HepG2 (cell line): ENCODE data around the gene HDDC2. TPM values are rescaled to one million over a fixed set of nuclear protein-coding genes. Genes with fewer than 3 reads are reported as not detected.

ENCODE experiments used
- ATAC-seq: fragments of 200-7000 bp; cut with Tn5 transposase; 3 replicates; pipeline ENCODE4 v1.9.1; 2020; ENCODE audit warnings: mild to moderate bottlenecking, moderate library complexity
- BruUV-seq: library from RNA; stranded (reverse); fragments of 400-500 nt; replicated peaks from 2 replicates; lab custom pipeline; 2021; lab: Mats Ljungman, UMichigan
- CTCF ChIA-PET: fragments of 300-600 bp; formaldehyde crosslinking; extraction: SDS; loops from one replicate; lab custom pipeline; 2021; ENCODE audit warnings: low total read pairs, inconsistent platforms, low intra/inter-chr PET ratio; lab: Yijun Ruan, JAX
- POLR2A ChIA-PET: fragments of 350-600 bp; sonication (Branson Sonifier 250); formaldehyde crosslinking; loops from one replicate; lab custom pipeline; 2020; ENCODE audit warnings: antibody characterized with exemption, inconsistent platforms; lab: Yijun Ruan, JAX
- DNase-seq: peaks from one replicate; pipeline ENCODE4 v3.0.0-alpha.2; 2015; ENCODE audit warnings: low spot score
- FAIRE-seq: peaks from 3 replicates; lab custom pipeline; 2011; peaks lifted over from hg19 to GRCh38; lab: Jason Lieb, UNC
- H2AFZ ChIP-seq: one replicate; pipeline ENCODE4 v1.6.1; 2011; ENCODE audit warnings: low read length, inconsistent platforms
- H3K27ac ChIP-seq: fragments of 300-600 bp; 3 replicates; pipeline ENCODE4 v1.8.0; 2011; ENCODE audit warnings: mixed run types, mild to moderate bottlenecking, mixed read lengths, low read length, inconsistent platforms; ENCODE audit not compliant: insufficient read depth; ENCODE audit errors: extremely low read length
- H3K27me3 ChIP-seq, 2 experiments: fragments of 200-600 bp in 1 of 2; 2 replicates in 1 of 2; 3 replicates in 1 of 2; pipeline versions ENCODE4 v1.6.0 to v1.8.0; 2011; ENCODE audit warnings: low read length in 2 of 2, mild to moderate bottlenecking in 2 of 2, moderate library complexity in 2 of 2, inconsistent platforms in 1 of 2; ENCODE audit not compliant: insufficient read depth in 2 of 2, control insufficient read depth in 1 of 2
- H3K36me3 ChIP-seq, 2 experiments: fragments of 200-600 bp in 1 of 2; replicated peaks in 1 of 2; 2 replicates in 1 of 2; 3 replicates in 1 of 2; pipeline versions ENCODE4 v1.5.1 to v1.8.0; 2011; ENCODE audit warnings: low read length in 2 of 2, inconsistent platforms in 1 of 2; ENCODE audit not compliant: insufficient read depth in 2 of 2, control insufficient read depth in 1 of 2
- H3K4me1 ChIP-seq: 2 replicates; pipeline ENCODE4 v1.5.1; 2012; ENCODE audit warnings: low read length, inconsistent platforms; ENCODE audit not compliant: insufficient read depth
- H3K4me2 ChIP-seq: 2 replicates; pipeline ENCODE4 v1.6.0; 2011; ENCODE audit warnings: low read depth, low read length, inconsistent platforms
- H3K4me3 ChIP-seq, 3 experiments: fragments of 200-600 bp in 1 of 3; sonication (generic), shearing (Covaris generic) in 1 of 3; replicated peaks in 1 of 3; 2 replicates each; pipeline ENCODE4 v1.5.1; 2011 to 2016; ENCODE audit warnings: low read length in 3 of 3, inconsistent platforms in 2 of 3, low read depth in 2 of 3, mild to moderate bottlenecking in 2 of 3, control low read depth in 1 of 3, mixed read lengths in 1 of 3; ENCODE audit not compliant: insufficient read depth in 1 of 3
- H3K79me2 ChIP-seq: one replicate; pipeline ENCODE4 v1.6.1; 2011; ENCODE audit warnings: low read length, inconsistent platforms; ENCODE audit not compliant: insufficient read depth
- H3K9ac ChIP-seq: 2 replicates; pipeline ENCODE4 v1.6.0; 2011; ENCODE audit warnings: mild to moderate bottlenecking, low read depth, low read length, inconsistent platforms; ENCODE audit not compliant: insufficient read depth
- H3K9me3 ChIP-seq: 2 replicates; pipeline ENCODE4 v1.5.1; 2012; ENCODE audit warnings: mild to moderate bottlenecking, low read length
- H4K20me1 ChIP-seq: 2 replicates; pipeline ENCODE4 v1.6.0; 2011; ENCODE audit warnings: inconsistent platforms, mild to moderate bottlenecking, low read length, moderate library complexity; ENCODE audit not compliant: insufficient read depth
- ATF4 ChIP-seq, 2 experiments: fragments of 450-650 bp in 1 of 2; sonication (generic) in 1 of 2; formaldehyde crosslinking; IDR thresholded peaks; 2 replicates each; pipeline versions ENCODE4 v1.5.0 to v1.8.0; 2020 to 2022; ENCODE audit warnings: mild to moderate bottlenecking in 1 of 2, missing genetic modification reagents in 1 of 2
- CCDC6 ChIP-seq: sonication (generic); formaldehyde crosslinking; IDR thresholded peaks from 2 replicates; pipeline ENCODE4 v1.8.1; 2022; ENCODE audit warnings: mild to moderate bottlenecking, missing genetic modification reagents, moderate library complexity
- CSRNP1 ChIP-seq: sonication (generic); formaldehyde crosslinking; IDR thresholded peaks from 2 replicates; pipeline ENCODE4 v1.8.1; 2023; ENCODE audit warnings: mild to moderate bottlenecking, missing genetic modification reagents
- MNT ChIP-seq: fragments of 450-650 bp; IDR thresholded peaks from 2 replicates; pipeline ENCODE4 v1.6.1; 2016
- MZF1 ChIP-seq: sonication (generic); formaldehyde crosslinking; IDR thresholded peaks from 2 replicates; pipeline ENCODE4 v1.8.1; 2023; ENCODE audit warnings: mild to moderate bottlenecking, missing genetic modification reagents, borderline replicate concordance
- PHF8 ChIP-seq: sonication (generic); formaldehyde crosslinking; IDR thresholded peaks from 2 replicates; pipeline ENCODE4 v1.5.0; 2020; ENCODE audit warnings: missing genetic modification reagents
- POLR2AphosphoS2 ChIP-seq: IDR thresholded peaks from 2 replicates; pipeline ENCODE4 v1.6.1; 2011; ENCODE audit warnings: low read depth, low read length, improper control_type of control experiment
- TFDP2 ChIP-seq: sonication (generic); formaldehyde crosslinking; IDR thresholded peaks from 2 replicates; pipeline ENCODE4 v1.4.0; 2020; ENCODE audit warnings: missing genetic modification reagents
- ZNF17 ChIP-seq: sonication (generic); formaldehyde crosslinking; IDR thresholded peaks from 2 replicates; pipeline ENCODE4 v1.5.0; 2020; ENCODE audit warnings: mild to moderate bottlenecking, missing genetic modification reagents
- ZNF180 ChIP-seq: sonication (generic); formaldehyde crosslinking; IDR thresholded peaks from 2 replicates; pipeline ENCODE4 v1.4.0; 2020; ENCODE audit warnings: low read depth, missing genetic modification reagents, borderline replicate concordance
- ZNF589 ChIP-seq: sonication (generic); formaldehyde crosslinking; conservative IDR thresholded peaks from 2 replicates; pipeline ENCODE4 v1.8.0; 2022; ENCODE audit warnings: mild to moderate bottlenecking, moderate library complexity, missing genetic modification reagents
- ZNF770 ChIP-seq: sonication (generic); formaldehyde crosslinking; IDR thresholded peaks from 2 replicates; pipeline ENCODE4 v1.5.0; 2020; ENCODE audit warnings: mild to moderate bottlenecking, missing genetic modification reagents
- ZSCAN12 ChIP-seq: sonication (generic); formaldehyde crosslinking; IDR thresholded peaks from 2 replicates; pipeline ENCODE4 v1.9.0; 2021; ENCODE audit warnings: mild to moderate bottlenecking, missing genetic modification reagents
- WGBS: methylation state at CpG from one replicate; pipeline ENCODE4 v1.1.6; 2017; ENCODE audit warnings: low lambda C conversion rate; 5-methylcytosine and 5-hydroxymethylcytosine counted together
- in situ Hi-C: cut with HindIII; loops from 2 replicates; pipeline ENCODE4 v1.10.0; 2017; ENCODE audit warnings: low pct_unique_long_range_greater_than_20kb; ENCODE audit not compliant: extremely low pct_ligation_motif_present
- intact Hi-C: fragments of 100-400 bp; cut with micrococcal nuclease; formaldehyde crosslinking; loops from one replicate; pipeline ENCODE4 v1.10.0; 2022; ENCODE audit not compliant: unreplicated experiment
- polyA plus RNA-seq, 8 experiments: library from polyadenylated mRNA; depleted of rRNA in 3 of 8; stranded (reverse) in 7 of 8; unstranded in 1 of 8; fragments of >200 nt; fragmentation: Illumina TruSeq in 4 of 8; extraction: Trizol in 4 of 8; gene quantifications; 2 replicates each; pipeline versions ENCODE4 v1.2.1 to v1.2.3, GENCODE V29; 2011 to 2016; ENCODE audit warnings: low read depth in 4 of 8, missing spikeins in 1 of 8, mixed read lengths in 1 of 8; ENCODE audit not compliant: insufficient read depth in 1 of 8
- total RNA-seq, 5 experiments: library from RNA; depleted of rRNA; stranded (reverse); fragments of >200 nt; fragmentation: Illumina TruSeq; extraction: Trizol; gene quantifications; 2 replicates each; pipeline ENCODE4 v1.2.3, GENCODE V29; 2016; ENCODE audit warnings: low read depth in 1 of 5

HDDC2 gene
- total and polyA plus RNA-seq, 2 of the 13 experiments (the other 11 are each of a cell fraction or from before 2014, with no cell fraction given), result 76.7 to 78.7 TPM

GRCh38 chr6:125228981-125229479 lies 72.7 kb downstream of the HDDC2 start:
- Histone ChIP-seq H3K36me3 (no peaks in the 10 kb centered on the region), H3K27me3 (no peaks in the 10 kb centered on the region), H3K27ac (no peak overlapping the region), H3K79me2 (no peaks in the 10 kb centered on the region), H3K9me3 (no peaks in the 10 kb centered on the region), H4K20me1 (no peaks in the 10 kb centered on the region), H3K4me3 (no peak overlapping the region), H2AFZ (no peak overlapping the region), H3K9ac (no peak overlapping the region), H3K4me1 (no peaks in the 10 kb centered on the region), H3K4me2 (no peak overlapping the region)
- in situ Hi-C loops (no loop called here), intact Hi-C loops (no loop called here)
- FAIRE-seq, result no peak
- 32% methylated on average over 6 of the region's 6 CpGs for WGBS
- no peak for DNase-seq
- no peak for ATAC-seq
- ChIA-PET POLR2A (no interaction called here), CTCF (no interaction called here)
- TF ChIP-seq PHF8 (no peak), ZNF770 (no peak), CCDC6 (no peak), ATF4 (CRISPR knock-in tag; IDR thresholded peaks at IDR 0.05) (no peak), ZNF17 (CRISPR knock-in tag) (no peak), ZSCAN12 (CRISPR knock-in tag) (no peak), MZF1 (CRISPR knock-in tag) (no peak), ZNF180 (no peak), CSRNP1 (CRISPR knock-in tag) (no peak), ZNF589 (CRISPR knock-in tag) (no peak), MNT (no peak), TFDP2 (CRISPR knock-in tag) (no peak), POLR2AphosphoS2 (no peak)
- BruUV-seq, result no TSS peak
